Liver (tissue), 3 donors: Measurements from ENCODE around the gene S1PR4.

ENCODE experiments used
- EGR1 ChIP-seq, 2 donors: IDR thresholded peaks; 2 replicates each; pipeline ENCODE4 v1.6.1; 2016 to 2018; ENCODE audit warnings: antibody characterized with exemption in 2 of 2, low read depth in 2 of 2
- JUND ChIP-seq, 2 donors: IDR thresholded peaks; 2 replicates each; pipeline ENCODE4 v1.6.1; 2016; ENCODE audit warnings: antibody characterized with exemption in 2 of 2
- RAD21 ChIP-seq, 2 donors: IDR thresholded peaks; 2 replicates each; pipeline ENCODE4 v1.6.1; 2016; ENCODE audit warnings: antibody characterized with exemption in 2 of 2, mild to moderate bottlenecking in 2 of 2
- TF ChIP-seq, protein P1 (sequence below): fragments of 150-350 bp; IDR thresholded peaks from 2 replicates; pipeline ENCODE4 v1.5.1; 2017; ENCODE audit warnings: improper control_type of control experiment, low read depth, low read length; ENCODE audit not compliant: missing input control
- TF ChIP-seq, protein P2 (sequence below): IDR thresholded peaks from 2 replicates; pipeline ENCODE4 v1.6.1; 2016; ENCODE audit warnings: antibody characterized with exemption
- donor health status: healthy.
- donor health status: healthy.

DNA sequence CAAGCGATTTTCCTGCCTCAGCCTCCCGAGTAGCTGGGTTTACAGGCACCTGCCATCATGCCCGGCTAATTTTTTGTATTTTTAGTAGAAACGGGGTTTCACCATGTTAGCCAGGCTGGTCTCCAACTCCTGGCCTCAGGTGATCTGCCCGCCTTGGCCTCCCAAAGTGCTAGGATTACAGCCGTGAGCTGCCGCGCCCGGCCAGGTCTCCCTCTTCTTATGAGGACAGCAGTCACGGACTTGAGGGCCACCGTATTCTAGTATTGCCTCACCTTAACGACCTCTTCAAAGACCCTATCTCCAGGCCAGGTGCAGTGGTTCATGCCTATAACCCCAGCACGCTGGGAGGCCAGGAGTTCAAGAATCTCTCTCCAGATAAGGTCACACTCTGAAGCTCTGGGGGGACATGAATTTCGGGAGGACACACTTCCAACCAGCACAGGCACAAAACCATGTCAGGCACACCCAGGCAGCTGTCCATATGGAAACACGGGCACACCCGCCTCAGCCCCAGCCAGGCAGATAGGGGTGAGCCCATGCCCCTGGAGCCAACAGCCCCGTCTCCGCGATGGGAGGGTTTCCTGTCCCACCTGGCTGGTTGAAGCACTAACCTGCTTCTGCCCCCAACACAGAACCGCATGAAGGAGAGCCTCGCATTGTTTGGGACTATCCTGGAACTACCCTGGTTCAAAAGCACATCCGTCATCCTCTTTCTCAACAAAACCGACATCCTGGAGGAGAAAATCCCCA, 21.3 kb upstream of the S1PR4 start:
- TF ChIP-seq, protein P1, sequence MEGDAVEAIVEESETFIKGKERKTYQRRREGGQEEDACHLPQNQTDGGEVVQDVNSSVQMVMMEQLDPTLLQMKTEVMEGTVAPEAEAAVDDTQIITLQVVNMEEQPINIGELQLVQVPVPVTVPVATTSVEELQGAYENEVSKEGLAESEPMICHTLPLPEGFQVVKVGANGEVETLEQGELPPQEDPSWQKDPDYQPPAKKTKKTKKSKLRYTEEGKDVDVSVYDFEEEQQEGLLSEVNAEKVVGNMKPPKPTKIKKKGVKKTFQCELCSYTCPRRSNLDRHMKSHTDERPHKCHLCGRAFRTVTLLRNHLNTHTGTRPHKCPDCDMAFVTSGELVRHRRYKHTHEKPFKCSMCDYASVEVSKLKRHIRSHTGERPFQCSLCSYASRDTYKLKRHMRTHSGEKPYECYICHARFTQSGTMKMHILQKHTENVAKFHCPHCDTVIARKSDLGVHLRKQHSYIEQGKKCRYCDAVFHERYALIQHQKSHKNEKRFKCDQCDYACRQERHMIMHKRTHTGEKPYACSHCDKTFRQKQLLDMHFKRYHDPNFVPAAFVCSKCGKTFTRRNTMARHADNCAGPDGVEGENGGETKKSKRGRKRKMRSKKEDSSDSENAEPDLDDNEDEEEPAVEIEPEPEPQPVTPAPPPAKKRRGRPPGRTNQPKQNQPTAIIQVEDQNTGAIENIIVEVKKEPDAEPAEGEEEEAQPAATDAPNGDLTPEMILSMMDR: no peak
- no peak for TF ChIP-seq JUND (IDR thresholded peaks at IDR 0.05)
- no peak for TF ChIP-seq EGR1 (IDR thresholded peaks at IDR 0.05; ENCODE audit: low read depth in 2 of 2)
- no peak for TF ChIP-seq RAD21 (IDR thresholded peaks at IDR 0.05)
- TF ChIP-seq, protein P2, sequence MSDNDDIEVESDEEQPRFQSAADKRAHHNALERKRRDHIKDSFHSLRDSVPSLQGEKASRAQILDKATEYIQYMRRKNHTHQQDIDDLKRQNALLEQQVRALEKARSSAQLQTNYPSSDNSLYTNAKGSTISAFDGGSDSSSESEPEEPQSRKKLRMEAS: no peak
